Measurements from ENCODE around the gene RSRC1.
"Not testable (repeated sequence)": the region's sequence is repeated elsewhere in the genome, so short reads cannot be mapped to it uniquely, and the experiment has no call there.

RSRC1 gene

DNA sequence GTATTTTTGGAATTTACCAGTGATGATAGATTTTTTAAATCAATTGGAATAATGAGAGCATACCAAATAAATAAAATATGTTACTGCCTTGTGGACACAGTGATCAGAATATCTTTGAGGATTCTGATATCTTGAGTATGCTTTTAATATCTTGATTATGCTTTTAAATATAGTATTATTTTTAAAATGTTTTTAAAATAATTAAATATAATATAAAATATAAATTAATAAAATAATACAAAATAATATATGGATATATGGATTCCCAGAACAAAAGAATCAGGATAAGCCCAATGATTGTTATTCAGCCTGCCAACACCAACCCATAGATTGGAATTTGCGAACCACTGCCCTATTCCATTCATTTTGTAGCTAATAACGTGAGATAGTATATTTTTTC is 369.2 kb downstream of the RSRC1 start:
- no peak for DNase-seq

DNA sequence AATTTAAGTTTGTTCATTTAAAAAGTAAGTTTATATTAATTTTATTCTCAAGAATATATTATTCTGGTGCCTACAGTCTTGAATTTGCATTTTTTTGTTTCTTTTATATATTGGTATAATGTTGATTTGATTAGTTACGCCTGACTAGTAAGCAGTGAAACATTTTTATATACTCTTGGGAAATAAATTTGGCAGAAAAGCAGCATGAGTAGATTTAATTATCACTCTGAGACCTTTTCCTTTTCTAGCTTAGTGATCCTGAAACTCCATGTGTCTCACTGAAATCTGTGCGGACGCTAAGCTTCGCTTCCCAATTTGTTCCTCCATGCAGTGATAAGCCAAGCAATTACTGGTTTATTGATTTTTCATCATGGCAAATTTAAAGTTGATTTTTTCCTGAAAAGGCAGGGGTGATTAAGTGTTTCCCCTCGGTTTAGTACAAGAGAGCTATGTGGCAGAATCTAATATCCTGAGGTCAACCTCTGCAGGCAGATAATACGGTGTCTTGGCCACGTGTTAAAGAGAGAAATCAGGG is 373.9 kb downstream of the RSRC1 start:
- DNase-seq, result peak; percentile 38

DNA sequence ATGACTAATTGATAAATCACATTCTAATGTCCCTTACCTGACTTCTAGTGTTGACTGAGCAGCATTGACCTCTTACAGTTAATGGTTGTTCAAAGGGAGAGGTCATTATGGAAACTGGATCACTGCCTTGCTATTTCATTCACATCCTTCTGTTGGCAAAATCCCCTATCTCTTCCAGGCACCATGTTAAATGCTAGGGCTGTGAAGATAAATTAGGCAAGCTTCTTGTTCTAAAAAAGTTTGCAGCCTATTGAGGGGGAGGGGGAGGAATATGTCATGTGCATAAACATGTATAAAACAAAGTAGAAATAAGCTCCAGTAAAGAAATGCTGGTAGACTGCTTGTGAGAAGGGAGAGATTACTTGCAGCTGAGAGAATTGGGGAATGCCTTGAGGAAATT is 376.3 kb downstream of the RSRC1 start:
- no peak for DNase-seq

DNA sequence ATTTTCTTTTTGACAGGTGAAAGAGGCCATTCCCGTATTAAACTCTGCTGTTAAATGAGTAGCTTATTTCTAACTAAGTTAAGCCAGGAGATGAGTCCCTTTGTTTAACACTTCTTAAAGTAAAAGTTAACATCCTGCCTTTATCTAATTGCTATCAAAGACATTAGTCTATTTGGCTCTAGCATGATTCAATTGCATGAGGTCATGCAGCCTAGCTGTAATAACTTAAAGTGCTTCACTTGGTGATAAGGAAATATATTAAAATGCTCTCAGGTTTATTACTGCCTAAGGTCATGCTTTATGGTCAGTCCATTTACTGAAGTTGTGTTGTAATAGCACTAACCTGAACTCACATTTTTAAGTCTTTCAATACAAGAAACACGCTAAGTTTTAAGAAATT is 378.8 kb downstream of the RSRC1 start:
- DNase-seq, result no peak

DNA sequence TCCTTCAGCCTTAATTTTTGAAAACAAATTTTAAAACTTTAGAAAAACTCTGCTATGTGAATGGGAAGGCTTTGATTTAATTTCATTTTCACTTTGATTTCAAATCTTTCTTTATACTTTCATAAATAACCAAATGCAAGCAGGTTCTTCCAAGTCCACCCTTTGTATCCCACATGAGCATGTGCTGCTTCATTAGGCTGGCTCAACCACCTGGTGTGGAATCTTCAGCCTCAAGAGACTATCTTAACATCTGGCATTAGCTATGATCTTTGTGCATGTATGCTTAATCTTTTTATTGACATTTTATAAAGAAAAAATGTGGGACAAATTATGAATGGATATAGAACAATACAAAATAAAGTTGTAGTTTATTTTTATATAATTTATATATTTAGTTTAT is 379.3 kb downstream of the RSRC1 start:
- DNase-seq, result peak; percentile 72

DNA sequence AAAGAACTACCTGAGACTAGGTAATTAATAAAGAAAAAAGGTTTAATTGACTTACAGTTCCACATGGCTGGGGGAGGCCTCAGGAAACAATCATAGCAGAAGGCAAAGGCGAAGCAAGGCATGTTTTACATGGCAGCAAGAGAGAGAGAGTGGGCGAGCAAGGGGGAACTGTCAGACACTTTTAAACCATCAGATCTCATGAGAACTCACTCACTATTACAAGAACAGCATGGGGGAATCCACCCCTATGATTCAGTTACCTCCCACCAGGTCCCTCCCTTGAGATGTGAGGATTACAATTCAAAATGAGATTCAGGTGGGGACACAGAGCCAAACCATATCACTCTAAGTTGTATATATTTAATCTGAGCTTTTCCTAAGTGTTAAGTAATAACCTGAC is 382.1 kb downstream of the RSRC1 start:
- peak; percentile 7 for DNase-seq

DNA sequence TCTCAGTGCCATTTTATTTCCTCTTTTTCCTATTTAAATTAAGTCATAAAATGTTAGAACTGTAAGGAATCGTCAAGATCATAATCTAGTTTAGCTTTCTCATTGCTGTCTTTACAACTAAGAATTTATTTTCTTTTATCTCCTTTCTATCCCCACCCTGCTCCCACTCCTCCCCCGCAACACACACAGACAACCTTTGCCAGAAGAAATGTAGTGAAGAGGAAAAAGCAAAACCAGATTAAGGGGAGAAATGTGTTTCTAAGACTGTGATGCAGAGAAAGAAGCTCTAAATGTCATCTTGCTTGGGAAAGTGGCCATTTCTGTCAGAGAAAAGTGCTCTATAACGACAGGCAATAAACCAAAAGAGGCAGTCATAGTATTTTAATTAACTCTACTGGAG is 382.8 kb downstream of the RSRC1 start:
- DNase-seq, result no peak

DNA sequence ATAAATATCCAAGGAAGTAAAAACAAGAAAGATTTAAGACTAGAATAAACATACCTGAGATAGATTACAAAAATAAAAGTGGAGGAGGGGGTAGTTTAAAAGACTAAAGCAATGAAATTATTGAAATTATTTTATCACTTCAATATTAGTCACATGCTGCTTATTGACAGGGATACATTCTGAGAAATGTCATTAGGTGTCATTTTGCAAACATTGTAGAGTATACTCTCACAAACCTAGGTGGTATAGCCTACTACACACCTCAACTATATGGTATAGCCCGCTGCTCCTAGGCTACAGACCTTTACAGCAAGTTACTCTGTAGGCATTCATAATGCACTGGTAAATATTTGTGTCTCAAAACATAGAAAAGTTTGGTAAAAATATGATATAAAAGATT is 384.0 kb downstream of the RSRC1 start:
- no peak for DNase-seq

DNA sequence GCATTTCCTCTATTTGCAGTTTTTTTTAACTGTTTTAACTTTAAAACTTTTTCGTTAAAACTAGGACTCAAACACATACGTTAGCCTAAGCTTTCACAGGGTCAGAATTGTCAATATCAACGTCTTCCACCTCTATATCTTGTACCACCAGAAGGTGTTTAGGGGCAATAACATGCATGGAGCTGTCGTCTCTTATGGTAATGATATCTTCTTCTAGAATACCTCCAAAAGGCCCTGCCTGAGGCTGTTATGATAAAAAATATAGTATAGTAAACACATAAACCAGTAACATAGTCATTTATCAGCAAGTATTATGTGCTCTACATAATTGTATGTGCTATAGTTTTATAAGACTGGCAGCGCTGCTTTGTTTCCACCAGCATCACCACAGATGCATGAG is 384.8 kb downstream of the RSRC1 start:
- no peak for DNase-seq

DNA sequence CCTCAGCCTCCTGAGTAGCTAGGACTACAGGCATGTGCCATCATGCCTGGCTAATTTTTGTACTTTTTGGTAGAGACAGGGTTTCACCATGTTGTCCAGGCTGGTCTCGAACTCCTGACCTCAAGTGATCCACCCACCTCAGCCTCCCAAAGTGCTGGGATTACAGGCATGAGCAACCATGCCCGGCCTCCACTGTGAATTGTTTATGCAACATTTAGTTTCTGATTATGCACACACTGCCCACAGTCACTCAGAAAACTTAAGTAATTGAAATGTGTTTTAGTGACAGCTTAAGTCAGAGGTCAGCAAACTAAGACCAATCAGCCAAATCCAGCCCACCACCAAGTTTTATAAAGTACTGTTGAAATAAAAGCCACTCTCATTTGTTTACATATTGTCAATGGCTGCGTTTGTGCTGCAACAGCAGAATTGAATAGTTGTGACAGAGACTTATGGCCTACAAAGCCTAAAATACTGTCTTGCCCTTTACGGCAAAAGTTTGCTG is 385.6 kb downstream of the RSRC1 start:
- not testable (repeated sequence) for DNase-seq

DNA sequence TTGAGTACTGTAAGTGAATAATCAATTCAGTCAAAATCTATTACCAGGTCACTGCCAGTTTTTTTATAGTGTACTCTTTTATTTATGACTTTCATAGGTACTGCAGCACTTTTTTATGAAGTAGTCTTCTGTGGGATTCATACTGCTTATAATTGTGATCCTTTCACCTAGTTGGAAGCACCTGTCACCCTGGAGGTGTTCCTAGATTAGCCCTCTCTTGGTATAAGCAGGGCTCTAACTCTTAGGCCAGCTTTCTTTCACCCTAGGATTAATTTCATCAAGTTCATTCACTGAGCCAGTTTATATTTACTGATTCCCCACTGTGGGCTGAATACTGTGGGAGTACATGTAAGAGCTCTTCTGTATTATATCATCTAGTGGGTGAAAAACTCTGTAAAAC is 395.2 kb downstream of the RSRC1 start:
- no peak for DNase-seq

DNA sequence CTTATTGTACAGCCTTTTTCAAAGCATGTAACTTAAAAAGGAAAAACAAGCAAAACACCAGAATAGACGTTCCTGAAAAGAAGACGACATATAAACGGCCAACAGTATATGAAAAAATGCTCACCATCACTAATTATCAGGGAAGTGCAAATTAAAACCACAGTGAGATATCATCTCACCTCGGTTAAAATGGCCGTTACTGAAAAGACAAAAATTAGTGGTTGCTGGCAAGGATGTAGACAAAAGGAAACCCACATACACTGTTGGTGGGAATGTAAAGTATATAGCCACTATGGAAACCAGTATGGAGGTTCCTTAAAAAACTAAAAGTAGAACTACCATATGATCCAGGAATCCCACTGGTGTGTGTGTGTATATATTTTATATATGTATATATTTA is 396.6 kb downstream of the RSRC1 start:
- DNase-seq, result no peak

DNA sequence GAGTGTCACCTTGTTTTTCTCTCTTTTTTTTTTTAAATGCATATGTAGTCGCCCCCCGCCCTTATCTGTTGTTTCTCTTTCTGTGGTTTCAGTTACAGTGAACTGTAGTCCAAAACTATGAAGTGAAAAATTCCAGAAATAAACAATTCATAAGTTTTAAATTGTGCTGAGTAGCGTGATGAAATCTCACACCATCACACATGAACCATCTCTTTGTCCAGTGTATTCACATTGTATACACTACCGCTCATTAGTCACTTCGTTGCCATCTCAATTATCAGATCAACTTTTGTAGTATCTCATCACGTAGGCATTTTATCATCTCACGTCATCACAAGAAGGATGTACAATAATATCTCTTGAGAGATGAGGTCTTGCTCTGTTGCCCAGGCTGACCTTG is 398.6 kb downstream of the RSRC1 start:
- no peak for DNase-seq

DNA sequence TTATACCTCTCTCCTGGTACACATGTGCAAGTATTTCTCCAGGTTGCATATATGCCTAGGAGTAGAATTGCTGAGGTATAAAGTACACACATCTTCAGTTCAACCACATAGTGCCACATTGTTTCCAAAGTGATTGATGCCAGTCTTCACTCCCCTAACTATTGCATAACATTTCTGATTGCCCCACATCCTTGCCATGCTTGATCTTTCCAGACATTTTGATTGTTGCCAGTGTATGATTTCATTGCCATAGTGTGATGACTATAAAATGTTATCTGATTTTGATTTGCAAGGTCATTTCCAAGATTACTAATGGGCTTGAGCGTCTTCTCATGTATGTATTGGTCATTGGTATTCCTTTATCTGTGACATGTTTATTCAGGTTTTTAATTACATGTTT is 400.0 kb downstream of the RSRC1 start:
- no peak for DNase-seq

DNA sequence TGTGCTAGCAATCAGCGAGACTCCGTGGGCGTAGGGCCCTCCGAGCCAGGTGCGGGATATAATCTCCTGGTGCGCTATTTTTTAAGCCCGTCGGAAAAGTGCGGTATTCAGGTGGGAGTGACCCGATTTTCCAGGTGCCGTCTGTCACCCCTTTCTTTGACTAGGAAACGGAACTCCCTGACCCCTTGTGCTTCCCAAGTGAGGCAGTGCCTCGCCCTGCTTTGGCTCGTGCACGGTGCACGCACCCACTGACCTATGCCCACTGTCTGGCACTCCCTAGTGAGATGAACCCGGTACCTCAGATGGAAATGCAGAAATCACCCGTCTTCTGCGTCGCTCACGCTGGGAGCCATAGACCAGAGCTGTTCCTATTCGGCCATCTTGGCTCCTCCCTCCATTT is 406.8 kb downstream of the RSRC1 start:
- not testable (repeated sequence) for DNase-seq

DNA sequence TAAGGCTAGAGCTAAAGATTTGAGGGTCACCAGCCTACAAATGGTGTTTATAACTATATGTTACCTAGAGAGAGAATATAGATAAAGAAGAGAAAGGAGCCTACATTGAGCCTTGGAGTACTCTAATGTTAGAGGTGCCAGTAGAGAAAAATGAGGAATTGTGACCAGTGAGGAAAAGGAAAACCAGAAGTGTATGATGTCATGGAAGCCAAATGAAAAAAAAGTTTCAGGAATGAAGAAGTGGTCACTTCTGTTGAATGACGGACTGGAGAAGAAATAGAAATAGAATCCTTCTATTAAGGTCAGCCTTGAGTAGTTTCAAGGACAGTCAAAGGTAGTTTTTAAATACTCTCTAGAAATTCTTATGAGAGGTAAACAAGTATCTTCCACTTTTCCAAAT is 409.9 kb downstream of the RSRC1 start:
- no peak for DNase-seq

DNA sequence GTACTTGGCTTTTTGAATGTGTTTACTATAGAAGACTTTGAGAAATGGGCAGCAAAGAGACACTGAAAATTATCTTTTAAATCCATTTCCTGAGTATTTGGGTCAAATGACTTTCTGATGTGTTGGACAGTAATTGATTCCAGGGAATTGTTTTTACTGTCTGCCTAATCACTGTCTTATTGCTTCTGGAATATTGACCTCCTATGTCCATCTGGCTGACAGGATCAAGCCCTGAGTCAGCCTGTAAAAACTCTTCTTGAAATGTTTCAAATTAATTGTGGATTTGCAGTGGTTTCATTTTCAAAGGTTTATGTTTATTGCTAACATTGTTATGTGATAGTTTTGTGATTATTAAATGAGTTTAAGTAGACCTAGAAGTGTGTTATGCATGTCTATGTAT is 410.5 kb downstream of the RSRC1 start:
- DNase-seq, result no peak

DNA sequence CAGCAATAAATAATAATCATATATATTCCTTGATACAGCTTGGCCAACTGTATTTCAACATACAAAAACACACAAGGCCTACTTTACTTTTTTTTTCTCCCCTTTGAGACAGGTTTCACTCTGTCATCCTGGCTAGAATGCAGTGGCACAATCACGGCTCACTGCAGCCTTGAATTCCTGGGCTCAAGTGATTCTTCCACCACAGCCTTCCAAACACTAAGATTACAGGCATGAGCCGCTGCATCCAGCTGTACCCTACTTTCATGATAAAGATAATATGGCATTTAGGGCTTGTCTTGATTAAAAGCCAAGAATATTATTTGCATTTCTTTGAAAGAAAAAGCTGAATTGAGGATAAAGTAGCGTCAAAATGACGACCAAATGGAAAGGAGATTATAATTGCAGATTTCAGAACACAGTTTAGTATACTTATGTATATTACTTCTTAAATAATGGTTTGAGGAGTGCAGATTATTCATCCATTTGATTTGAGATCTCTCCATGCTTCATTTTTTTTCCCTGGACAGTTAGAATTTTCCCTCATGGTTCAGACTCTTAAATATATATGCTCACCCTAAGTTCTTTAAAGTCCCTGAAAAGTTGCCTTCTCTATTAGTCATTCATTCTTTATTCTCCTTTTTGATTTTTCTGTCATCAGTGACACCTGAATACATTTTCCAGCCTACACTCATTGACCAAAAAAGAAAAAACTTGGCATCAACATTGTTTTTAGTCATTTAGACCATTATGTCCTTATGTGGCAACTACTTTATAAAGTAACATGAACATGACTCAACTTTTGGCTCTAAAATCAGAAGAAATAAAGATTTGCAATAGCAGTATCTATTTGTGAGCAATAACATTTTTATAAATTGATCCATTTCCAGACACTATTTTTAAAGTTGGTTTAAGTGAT is 412.6 kb downstream of the RSRC1 start:
- no peak for DNase-seq

DNA sequence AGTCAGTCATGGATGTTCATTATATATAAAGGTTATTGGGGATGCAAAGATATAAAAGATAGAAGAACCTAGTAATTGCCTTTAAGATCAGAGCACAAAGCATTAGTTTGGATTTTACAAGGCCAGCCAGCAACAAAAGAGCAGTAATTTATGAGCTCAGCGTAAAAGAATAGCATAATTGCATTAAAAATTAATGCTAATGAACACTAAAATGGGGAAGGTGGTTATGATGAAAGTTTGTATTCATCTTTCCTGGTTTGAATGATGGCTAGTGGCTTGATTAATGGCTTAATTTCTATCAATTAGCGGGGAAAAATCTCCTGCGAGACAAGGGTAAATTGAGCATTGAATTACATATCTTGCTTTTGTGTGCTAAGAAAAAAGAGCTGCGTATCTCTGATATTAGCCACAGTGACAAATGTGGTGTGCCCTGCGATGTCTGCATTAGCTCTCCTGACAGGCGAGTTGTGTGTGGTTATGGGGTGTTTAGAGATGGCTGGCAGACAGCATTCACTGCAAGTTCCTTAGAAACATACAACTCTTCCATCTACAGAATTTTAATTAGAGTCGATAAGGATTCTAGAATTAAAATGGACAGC is 418.3 kb downstream of the RSRC1 start:
- DNase-seq, result no peak

DNA sequence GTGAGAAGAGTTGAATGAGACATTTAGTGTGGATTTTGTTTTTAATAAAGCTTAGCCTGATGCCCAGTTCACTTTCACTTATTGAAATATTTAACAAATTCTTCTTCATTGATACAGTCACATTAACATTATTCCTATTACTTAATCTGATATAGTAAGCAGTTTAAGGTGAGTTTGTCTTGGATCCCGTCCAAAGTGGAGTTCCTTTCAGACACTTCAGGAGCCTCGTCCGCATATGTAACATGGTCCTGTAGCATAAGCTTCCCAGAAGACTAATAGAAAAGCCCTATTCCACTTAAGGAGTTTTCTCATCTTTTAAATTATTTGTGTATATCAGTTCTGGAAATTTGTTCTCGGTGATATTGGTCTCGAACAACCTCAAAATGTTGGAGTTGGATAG is 421.4 kb downstream of the RSRC1 start:
- peak; percentile 44 for DNase-seq

DNA sequence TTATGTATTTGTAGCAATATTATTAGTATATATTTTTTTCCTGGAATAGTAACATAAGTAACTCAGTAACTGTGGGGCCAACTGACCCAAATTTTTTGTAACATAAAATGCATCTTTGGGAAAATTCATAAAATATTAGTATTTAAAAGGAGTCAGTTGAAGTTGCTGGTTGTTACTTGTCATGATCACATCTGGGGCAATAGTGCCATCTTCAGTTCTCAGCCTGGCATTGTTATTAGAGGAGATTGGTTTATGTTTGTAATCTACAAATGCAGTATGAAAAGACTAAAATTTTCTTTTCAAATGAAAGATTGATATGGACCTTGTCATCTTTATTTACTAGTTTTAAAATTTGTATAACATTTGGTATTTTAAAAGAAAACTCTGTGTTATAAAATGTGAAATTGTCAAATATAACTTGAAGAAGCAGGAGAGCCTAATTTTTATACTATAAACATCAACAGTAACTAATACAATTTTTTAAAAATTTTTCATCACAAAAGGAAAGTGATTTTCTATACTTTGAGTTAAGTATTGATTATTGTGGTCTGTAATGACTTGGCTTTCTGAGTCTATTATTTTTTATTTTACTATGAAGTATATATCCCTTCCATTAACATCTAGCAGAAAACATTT is 422.3 kb downstream of the RSRC1 start:
- DNase-seq, result peak; percentile 71

DNA sequence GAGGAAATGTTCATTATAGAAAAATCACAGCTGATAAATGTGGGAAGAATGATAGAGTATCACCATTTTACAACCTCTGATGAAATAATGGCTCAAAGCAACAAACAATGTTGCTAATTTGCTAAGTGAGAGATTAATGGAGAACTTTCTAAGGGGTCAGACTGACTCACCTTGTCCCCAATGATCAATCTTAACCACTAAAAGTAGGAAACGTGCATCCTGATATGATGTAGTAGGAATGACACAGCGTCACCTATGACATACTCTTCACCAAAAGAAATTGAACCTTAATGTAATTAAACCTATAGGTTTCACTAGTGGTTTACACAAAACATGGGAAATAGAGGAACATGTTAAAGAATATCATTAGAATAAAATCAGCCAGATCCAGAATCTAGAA is 426.0 kb downstream of the RSRC1 start:
- DNase-seq, result no peak

DNA sequence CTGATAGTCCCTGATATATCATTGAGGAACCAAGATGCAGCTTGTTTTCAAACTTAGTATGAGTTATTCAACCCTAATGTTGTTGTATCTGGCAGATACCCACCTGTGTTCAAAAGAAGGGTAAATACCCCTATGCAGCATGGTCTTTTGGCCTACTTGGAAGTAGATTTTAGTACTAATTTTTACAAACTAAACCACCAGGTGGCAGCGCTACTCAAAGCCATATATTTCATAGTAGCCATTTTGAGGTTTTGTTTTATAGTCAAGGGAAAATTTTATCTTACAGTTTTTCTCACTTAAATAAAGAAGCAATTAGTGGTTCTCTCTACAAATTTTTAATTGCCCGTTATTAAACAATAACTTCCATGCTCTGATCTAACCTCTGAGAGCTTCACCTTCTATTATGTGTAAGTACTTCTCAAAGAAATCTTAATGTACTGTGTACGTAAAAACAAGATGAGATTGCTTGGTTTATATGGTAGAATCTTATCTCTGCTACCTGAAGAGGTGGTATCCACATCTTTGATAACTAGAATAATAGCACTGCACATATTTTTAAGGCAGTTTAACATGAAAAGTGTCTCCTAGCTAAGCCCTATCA is 429.6 kb downstream of the RSRC1 start:
- peak; percentile 60 for DNase-seq

Measured in NCI-H2171 treated with DMSO at 0.1 percent for 48 hours (cell line).